Chondrocyte (in vitro differentiated cells): ENCODE measurements around the gene PLCH1. TPM values are rescaled to one million over a fixed set of nuclear protein-coding genes. Genes with fewer than 3 reads are reported as not detected.

Source experiments
- DNase-seq: peaks from one replicate; pipeline ENCODE4 v3.0.0; 2021; ENCODE audit warnings: mixed read lengths, low spot score
- H3K27ac Mint-ChIP-seq: one replicate; pipeline ENCODE4 v1.8.0; 2021; ENCODE audit warnings: mild to moderate bottlenecking, moderate library complexity, mixed read lengths; ENCODE audit not compliant: unreplicated experiment
- H3K27me3 Mint-ChIP-seq: 2 replicates; pipeline ENCODE4 v1.8.0; 2021; ENCODE audit warnings: low read depth, mixed read lengths
- H3K36me3 Mint-ChIP-seq: 2 replicates; pipeline ENCODE4 v1.8.0; 2021; ENCODE audit warnings: low read depth, mixed read lengths
- H3K4me1 Mint-ChIP-seq: 2 replicates; pipeline ENCODE4 v1.8.0; 2021; ENCODE audit warnings: low read depth, mild to moderate bottlenecking, mixed read lengths
- H3K4me3 Mint-ChIP-seq: one replicate; pipeline ENCODE4 v1.8.0; 2021; ENCODE audit warnings: mild to moderate bottlenecking, moderate library complexity, mixed read lengths; ENCODE audit not compliant: unreplicated experiment
- H3K9me3 Mint-ChIP-seq: 2 replicates; pipeline ENCODE4 v1.8.0; 2021; ENCODE audit warnings: low read depth, mixed read lengths
- total RNA-seq: library from RNA; stranded (reverse); gene quantifications from 3 replicates; pipeline ENCODE4 v1.2.1, GENCODE V29; 2021
- TF ChIP-seq, protein P1 (sequence below): fragments of 200-600 bp; sonication (generic); IDR thresholded peaks from 2 replicates; pipeline ENCODE4 v1.5.0; 2021; ENCODE audit warnings: antibody characterized with exemption, mild to moderate bottlenecking, moderate library complexity

The PLCH1 gene
- total RNA-seq, 1 donor from 2014 or later: 0.17 TPM

DNA sequence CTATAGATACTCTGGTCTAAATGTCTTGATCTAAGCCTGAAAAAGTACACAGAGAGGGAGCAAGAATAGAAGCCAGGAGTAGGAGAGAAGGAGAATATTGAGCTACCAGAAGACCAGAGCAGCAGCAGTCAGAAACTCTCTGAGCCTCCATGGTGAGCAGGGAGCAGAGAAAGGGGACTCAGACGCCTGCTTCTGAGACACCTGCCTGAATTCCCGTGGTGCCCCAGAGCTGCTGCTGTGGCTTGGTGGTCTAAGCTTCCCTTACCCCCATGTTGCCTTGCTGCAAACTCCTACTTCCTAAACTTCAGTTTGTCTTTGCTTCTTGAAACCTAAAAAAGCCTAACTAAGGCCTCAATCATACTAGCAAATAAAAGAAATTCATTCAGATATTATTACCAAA is 356.5 kb downstream of the PLCH1 start:
- Mint-ChIP-seq H3K4me3 (no peak overlapping the region), H3K27ac (no peak overlapping the region), H3K4me1 (peaks cover 9% of the 10 kb centered on the region), H3K27me3 (peaks cover 32% of the 10 kb centered on the region), H3K9me3 (no peaks in the 10 kb centered on the region), H3K36me3 (no peaks in the 10 kb centered on the region)
- TF ChIP-seq, protein P1, sequence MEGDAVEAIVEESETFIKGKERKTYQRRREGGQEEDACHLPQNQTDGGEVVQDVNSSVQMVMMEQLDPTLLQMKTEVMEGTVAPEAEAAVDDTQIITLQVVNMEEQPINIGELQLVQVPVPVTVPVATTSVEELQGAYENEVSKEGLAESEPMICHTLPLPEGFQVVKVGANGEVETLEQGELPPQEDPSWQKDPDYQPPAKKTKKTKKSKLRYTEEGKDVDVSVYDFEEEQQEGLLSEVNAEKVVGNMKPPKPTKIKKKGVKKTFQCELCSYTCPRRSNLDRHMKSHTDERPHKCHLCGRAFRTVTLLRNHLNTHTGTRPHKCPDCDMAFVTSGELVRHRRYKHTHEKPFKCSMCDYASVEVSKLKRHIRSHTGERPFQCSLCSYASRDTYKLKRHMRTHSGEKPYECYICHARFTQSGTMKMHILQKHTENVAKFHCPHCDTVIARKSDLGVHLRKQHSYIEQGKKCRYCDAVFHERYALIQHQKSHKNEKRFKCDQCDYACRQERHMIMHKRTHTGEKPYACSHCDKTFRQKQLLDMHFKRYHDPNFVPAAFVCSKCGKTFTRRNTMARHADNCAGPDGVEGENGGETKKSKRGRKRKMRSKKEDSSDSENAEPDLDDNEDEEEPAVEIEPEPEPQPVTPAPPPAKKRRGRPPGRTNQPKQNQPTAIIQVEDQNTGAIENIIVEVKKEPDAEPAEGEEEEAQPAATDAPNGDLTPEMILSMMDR: no peak
- DNase-seq: no peak

DNA sequence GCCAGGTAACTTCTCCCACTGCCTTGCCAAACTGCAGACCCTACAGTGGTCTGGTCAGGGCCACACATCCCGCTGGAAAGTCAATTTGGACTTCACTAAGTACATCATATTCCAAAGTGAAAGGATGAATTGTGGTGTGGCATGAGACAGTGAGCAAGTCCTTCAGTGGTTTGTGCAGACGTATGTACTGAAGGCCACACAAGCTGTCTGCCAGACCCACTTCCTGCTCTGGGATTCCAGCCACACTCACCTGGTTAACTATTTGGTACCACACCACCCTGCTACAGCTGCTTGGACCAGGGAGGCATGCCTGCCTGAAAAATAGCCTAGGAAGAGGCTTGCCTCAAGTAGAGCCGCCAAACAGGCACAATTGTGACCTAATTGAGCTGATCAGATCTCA is 357.3 kb downstream of the PLCH1 start:
- H3K4me1 Mint-ChIP-seq: peaks cover 9% of the 10 kb centered on the region
- H3K4me3 Mint-ChIP-seq: no peak overlapping the region
- DNase-seq: no peak
- H3K27me3 Mint-ChIP-seq: peaks cover 32% of the 10 kb centered on the region
- no peak overlapping the region for H3K27ac Mint-ChIP-seq
- H3K9me3 Mint-ChIP-seq: no peaks in the 10 kb centered on the region
- H3K36me3 Mint-ChIP-seq: no peaks in the 10 kb centered on the region
- TF ChIP-seq, protein P1: no peak

DNA sequence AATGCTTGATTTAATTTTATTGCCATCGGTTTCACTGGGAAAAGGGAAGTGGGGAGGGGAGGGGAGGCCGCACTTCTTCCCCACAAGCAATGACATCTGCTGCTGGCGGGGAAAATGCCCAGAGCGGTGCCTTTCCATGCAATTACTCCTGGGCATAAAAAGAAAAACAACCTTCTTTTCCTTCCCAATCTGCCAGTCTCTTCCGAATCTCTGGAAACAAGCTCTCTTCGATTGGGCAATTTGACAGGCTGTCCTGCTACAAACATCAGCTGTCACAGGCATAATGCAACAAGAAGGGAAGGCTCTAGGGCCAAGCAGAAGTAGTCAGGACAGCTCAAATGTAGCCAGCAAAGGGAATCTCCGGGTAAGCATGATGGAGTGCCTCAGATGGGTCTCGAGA is 358.0 kb downstream of the PLCH1 start:
- TF ChIP-seq, protein P1: no peak
- no peak for DNase-seq
- Mint-ChIP-seq H3K9me3 (no peaks in the 10 kb centered on the region), H3K4me1 (peaks cover 9% of the 10 kb centered on the region), H3K27me3 (peaks cover 32% of the 10 kb centered on the region), H3K27ac (no peak overlapping the region), H3K36me3 (no peaks in the 10 kb centered on the region), H3K4me3 (no peak overlapping the region)

DNA sequence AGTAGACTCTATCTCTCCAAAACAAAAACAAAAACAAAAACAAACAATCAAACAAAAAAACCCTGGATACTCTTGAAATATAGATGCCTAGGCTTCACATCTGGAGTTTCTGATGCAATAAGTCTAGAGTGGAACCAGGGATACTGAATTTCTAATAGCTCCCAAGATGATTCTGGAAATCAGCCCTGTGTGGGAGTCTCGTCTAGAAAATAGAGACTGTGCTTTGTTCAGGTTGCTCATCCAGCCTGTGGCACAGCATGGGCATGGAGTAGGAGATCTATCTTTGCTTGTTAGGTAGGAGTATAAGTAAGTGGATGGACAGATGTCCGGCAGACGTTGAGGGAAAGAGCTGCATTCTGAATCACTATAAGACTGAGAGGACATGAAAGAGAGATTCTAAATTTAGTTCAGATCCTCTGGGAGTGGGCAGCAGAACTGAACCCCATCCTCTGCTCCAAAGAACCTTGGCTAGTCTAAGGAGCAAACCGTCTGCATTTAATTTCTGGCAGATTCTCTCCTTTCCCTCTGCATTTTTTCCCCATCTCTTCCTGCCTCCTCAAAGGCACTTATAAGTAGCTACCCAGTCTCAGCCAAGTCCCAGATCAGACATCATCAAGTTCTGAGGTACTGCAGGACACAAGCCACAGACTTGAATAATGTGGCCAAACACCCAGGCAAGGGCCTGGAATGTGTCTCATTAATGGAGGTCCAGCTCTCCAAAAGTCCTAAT is 358.8 kb downstream of the PLCH1 start:
- Mint-ChIP-seq H3K36me3 (no peaks in the 10 kb centered on the region), H3K4me3 (no peak overlapping the region), H3K4me1 (peaks cover under 1% of the 10 kb centered on the region), H3K27ac (no peak overlapping the region), H3K9me3 (no peaks in the 10 kb centered on the region), H3K27me3 (peaks cover 32% of the 10 kb centered on the region)
- TF ChIP-seq, protein P1: no peak
- no peak for DNase-seq

DNA sequence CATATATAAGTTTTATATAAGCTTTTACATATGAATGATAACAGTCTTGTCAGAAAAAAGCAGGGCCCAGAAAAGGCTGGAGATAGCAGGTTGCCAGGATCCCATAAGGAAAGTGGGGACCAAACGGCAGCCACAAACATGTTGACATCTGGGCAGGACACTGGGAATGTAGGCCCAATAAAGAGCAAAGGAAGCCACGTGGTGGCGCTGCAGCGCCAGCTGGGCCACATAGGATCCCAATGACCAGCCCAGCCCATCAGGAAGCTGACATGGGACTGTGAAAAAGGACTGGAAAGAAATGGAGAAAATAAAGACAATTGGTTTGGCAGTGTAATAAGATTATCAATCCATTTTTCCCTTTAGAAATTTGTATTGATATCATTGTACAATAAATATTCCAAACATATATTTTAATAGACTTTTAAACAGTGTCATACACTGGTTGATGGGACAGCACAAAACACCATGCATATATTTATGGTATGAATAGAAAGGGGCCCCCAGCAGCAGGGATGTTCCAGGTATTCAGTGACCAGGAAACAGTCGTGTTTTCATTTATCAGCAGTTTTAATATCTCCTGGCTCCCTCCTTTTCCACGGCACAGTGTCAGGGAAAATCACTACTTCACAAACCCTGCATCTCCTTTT is 362.4 kb downstream of the PLCH1 start:
- Mint-ChIP-seq H3K36me3 (no peaks in the 10 kb centered on the region), H3K4me1 (no peaks in the 10 kb centered on the region), H3K27me3 (peaks cover 16% of the 10 kb centered on the region), H3K4me3 (no peak overlapping the region), H3K9me3 (no peaks in the 10 kb centered on the region), H3K27ac (no peak overlapping the region)
- no peak for DNase-seq
- TF ChIP-seq, protein P1: peak; percentile 85
